HG02763 (cell line): ENCODE results near the gene IFRD2.

Experiments
- ATAC-seq: cut with Tn5 transposase; IDR thresholded peaks from one replicate; pipeline ENCODE4 v1.9.1; 2021; ENCODE audit warnings: mild to moderate bottlenecking, moderate library complexity; ENCODE audit not compliant: unreplicated experiment

IFRD2 gene

DNA sequence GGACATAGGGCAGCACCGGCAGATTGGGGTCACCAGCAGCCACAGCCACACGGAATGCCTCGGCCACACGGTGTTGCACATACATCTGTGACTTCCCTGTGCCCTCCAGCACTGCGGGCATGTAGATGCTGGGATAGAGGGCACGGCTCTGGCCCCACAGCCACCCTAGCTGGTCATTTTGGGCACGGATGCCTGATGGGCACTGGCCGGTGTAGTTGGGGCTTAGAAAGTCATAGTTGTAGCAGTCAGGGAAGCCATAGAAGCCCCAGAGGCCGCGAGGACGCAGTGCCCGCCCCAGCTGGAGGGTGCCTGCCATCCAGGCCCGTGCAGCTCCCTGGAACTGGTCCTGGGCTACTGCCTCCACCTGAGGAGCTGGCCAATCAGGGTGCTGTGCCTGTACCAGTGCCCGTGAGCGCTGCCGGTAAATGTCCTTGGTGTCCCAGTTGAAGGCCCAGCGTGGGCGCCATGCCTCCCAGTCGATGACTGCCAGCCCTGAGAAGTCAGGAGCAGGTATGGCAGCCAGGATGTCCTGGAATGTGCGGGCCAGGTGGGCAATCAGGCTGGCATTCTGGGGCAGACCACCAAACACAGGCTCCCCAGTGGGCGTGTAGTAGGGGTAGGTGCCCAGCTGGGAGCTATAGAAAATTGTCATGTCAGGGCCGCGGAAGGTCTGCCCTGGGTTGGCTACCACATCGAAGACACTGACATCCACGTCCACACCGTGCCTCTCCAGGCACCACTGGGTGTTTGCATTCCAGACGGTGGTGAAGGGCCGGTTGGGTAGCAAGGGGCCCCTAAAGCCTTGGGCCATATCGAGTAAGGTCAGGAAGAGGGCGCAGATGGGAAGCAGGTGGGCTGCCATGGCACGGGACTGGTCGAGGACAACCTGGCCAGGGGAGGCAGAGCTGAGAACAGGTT lies 10.1 kb upstream of the IFRD2 start:
- ATAC-seq = no peak

DNA sequence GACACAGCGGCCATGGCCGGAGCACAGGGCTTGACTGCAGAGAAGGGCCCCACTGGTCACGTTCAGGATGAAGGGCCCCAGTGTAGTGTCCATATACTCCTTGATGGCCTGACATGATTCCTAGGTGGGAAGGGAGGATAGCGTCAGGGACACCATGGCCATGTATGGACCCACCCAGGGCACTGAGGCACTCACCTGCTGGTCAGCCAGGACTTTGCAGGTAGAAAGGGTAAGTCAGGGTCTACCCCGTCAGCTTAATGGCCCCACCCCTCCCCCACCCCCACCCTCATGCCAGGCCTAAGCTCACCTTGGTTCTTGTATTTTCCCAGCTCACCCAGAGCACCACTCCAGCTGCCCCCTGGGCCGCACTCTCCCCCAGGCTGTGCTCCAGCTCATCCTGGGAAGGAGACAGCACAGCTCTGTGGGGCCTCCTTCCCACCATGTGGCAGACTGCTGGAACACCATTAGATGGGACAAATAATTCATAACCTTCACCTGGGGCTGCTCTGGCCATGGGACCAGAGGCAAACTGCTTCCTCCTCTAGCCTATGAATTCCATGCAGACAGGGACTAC lies 8.5 kb upstream of the IFRD2 start:
- ATAC-seq = no peak

DNA sequence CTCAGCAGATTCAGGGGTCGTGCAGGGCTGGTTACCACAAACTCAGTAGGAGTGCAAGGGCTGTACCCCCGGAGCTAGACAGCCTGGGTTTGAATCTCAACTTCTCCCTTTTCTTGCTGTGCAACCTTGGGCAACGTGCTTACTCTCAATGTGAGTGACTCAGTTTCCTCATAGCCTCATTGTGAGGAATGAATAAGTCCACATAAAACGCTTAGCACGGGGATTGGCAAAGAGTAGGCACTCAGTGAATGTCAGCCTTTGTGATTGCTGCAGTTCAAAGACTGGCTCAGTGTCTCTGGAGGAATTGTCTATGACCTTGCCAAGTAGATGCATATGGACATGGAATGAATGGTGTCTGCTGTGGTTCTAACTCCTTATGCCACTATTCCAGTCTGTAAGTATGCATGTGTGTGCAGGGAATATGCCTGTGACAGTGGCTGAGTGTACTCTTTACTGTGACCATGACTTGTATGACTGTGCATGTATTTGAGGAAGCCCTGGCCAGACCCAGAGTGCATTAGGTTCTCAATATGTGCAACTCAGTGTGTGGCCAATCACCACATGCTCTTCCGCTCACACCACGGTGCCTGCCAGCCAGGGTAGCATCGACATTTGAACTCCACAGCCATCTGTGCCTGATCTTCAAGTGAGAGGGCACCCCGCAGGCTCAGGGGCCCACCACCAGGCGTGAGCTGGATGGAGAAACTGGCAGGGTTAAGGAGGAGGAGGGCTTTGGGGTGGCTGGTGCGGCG lies 7.9 kb upstream of the IFRD2 start:
- no peak for ATAC-seq

DNA sequence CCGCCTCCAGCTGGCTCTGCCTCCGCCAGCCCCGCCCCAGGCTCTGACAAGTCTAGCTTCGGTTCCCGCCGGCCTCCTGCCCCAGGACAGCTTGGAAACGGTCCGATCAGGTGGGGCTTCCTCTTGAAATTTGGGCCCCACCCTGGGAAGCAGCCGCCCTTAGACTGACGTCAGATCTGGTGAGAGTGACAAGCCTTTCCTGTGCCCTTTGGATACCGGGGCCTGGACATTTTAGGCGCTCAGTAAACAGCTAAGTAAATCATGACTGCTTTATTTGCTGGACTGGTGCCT lies 7.4 kb upstream of the IFRD2 start:
- ATAC-seq = no peak

DNA sequence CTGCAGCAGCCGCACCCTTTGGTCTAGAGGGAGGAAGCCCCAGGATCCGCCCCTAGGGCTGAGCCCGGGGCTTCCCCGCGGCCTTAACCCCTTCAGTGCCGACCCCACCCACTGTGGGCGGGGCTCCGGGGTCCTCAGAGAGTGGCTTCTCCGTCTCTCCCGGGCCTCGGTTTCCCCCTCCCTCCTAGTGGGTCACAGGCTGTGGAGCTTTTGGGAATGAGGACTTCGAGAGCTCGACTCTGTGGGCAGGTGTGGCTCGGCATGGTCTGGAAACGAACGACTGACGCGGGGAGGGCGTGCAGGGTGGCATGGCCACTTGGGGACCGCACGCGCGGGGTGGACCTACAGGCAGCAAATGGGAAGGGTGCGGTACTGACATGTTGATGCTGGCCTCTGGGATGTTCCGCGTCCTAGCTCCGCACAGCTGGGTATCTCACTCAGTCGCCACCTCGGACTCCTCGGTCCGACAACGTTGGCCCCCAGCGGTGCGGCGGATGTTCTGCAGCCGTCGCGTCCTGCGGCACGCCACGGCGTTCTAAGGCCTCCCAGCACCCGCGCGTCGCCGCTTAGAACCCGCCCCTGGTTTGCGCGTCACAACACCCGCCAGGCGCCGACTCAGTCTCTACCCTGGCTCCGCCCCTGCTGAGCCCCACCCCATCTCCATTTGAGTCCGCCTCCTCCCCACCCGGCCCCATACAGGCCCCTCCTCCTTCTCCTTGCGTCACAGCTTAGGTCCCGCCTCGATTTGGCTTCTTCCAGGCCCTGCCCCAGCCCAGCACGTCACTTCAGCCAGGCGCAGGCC lies 6.8 kb upstream of the IFRD2 start, which contains the start of the genes HYAL3 and NAA80:
Gene HYAL3, minus strand, starts transcription at position 570 of the 802 bp plus-strand sequence. CDS start 3,803 bp downstream, outside the sequence.
Gene NAA80, minus strand, starts transcription at position 570 of the 802 bp plus-strand sequence. CDS start 1,942 bp downstream, outside the sequence.
- peak; percentile 85 for ATAC-seq

GRCh38 chr3:50297896-50298725 lies 5.9 kb upstream of the IFRD2 start:
- ATAC-seq = no peak

- no peak for ATAC-seq
Measured at GRCh38 chr3:50297384-50297775, 5.2 kb upstream of the IFRD2 start.

GRCh38 chr3:50296721-50297383 lies 4.6 kb upstream of the IFRD2 start:
- no peak for ATAC-seq

DNA sequence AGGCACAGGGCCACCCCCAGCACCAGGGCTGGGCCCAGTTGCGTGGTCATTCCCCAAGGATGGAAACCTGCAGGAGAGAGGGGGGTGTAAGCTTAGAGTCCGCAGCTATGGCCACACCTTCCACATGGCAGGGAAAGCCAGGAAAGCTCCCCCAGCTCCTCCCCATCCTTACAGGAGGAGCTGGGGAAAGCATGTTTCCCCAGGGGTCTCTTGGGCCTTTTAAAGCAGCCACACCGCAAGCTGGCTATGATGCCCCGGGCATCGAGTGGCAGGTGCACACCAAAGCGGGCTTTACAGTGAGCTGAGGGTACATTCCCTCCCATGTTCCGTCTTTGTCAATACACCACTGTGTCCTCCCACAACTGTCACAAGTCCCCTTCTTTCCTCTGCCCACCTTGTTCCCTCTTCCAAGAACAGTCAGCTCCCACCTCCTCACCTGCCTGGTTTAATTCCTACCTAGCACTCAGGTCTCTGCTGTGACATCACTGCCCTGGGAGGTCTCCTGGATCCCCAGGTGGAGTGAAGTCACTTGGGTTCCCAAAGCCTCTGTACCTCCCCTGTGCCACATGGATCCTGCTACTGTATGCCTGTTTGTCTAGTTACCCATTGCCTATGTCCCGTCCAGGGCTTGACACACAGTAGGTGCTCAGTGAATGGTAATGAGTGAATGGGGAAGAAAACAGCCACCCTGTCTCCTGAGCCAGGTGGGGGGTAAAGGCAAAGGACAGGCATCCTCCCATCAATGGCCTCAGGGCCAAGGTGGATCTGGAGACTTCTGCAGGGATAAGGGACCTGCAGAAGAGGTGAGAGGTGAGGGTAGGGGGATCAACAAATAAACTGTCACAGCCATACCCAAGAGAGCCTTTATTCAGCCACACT lies 3.6 kb upstream of the IFRD2 start:
- ATAC-seq = no peak

DNA sequence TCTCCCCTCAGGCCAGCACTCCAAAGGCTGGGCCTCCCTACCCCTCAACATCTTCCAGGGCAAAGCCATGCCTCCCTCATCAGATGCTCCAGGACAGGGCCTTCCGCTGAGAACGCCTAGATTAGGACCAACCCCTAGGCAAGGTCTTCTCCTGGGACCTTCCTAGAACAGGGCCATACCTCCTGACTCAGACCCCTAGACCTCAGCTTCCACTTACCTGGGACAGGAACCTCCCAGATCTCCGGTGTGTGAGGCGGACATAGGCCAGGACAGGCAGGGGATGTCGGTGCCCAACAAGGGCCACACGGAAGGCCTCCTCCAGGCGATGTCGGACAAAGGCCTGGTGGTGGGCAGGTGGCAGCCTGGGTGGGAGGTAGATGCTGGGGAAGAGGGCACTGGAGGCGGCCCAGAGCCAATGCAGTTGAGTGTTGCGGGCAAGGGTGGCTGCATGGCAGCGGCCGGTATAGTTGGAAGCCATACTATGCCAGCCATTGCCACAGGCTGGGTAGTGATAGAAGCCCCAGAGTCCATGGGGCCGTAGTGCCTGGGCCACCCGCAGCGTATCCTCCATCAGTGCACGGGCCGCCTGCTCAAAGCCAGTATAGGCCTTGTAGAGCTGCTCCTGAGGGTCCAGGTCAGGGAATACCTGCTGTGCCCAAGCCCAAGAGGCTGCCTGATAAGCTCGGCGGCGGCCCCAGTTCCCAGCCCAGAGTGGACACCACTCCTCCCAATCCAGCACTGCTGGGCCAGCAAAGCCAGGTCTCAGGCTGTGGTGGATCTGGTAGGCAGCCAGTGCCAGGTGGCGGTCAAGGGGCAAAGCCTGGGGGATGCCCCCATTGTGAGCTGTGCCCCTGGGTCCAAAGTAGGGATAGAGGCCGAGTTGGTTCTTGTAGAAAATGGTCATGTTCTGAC lies 2.5 kb upstream of the IFRD2 start:
- no peak for ATAC-seq

DNA sequence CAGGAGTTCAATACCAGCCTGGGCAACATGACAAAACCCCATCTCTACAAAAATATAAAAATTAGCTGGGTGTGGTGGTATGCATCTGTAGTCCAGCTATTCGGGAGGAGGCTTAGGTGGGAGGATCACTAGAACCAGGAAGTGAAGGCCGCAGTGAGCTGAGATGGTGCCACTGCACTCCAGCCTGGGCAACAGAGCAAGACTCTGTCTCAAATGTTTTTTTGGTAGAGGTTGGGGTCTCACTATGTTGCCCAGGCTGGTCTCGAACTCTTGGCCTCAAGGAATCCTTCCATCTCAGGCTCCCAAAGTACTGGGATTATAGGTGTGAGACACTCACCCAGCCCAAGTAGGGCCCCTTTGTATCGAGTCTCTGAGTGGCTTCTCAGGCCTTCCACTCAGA lies 1.9 kb upstream of the IFRD2 start:
- no peak for ATAC-seq

DNA sequence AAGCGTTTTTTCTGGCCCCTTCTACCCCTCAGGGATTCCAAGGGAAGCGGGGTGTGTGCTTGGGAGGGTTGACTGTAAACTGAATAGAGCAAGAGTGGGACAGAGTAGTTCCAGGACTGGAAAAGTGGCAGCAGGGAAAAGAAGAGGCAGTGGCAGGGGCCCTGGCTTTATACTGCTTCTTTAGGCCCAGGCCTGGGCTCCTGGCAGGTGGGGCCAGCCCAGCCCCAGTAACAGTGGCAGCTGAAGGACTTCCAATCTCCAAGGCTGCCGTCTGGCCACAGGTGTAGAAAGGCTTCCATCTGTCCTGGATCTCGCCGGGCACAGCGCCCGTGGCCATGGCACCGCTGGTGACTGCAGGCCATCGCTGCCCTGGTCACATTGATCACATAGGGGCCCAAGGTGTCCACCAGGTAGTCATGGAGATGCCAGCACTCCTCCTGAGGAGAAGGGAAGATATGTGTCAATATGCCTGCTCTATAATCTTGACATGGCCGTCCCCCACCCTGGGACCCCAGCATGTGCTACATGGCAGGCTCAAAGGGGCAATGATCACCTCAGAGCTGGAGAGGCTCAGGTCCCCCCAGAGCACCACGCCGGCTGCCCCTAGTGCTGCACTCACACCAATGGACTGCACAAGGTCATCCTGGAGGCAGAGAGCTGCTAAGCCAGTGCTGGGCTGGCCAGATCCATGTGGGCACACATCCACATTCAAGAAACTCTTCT lies 1.0 kb upstream of the IFRD2 start:
- ATAC-seq = no peak

DNA sequence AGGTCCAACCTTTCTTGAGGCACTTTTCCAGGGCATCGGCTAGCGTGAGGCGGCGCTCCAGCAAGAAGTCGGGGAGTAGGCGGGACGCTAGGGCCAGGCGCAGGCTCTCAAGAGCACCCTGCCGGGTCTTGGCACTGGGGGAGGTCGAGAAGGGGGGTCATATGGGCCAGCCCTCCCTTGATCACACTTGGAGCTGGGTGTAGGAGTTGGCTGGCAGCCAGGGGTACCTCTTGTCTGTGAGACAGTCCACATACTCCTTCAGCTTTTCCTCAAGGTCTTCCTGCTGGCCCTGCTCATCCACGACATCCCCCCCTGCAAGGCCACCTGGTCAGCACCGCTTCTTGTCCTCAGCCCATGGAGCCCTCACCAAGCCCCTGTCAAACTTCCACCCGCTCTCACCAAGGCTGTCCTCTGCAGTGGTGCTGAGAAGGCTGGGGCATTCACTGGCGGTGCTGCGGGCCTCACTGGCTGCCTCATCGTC lies 2.0 kb downstream of the IFRD2 start:
- ATAC-seq = no peak

DNA sequence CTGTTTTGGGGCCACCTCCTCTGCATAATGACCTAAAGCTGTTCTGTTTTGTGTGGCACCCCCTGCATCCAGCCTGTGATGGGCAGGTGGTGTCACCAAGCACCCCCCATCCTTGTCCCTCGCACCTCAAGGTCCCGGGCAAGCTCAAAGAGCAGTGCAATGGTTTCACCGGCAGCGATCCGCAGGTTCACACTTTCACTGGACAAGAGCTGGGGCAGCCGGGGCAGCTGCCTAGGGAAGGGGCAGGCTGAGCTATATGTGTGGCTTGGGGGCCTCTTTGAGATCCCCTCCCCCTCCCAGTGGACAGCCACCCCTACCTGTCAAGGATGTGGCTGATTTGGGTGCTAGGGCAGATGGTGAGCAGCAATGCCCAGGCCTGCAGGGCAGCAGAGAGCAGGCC lies 3.1 kb downstream of the IFRD2 start:
- ATAC-seq = no peak

- ATAC-seq = no peak
Measured at GRCh38 chr3:50288387-50289007, 3.7 kb downstream of the IFRD2 start.

GRCh38 chr3:50287262-50287661 lies 5.0 kb downstream of the IFRD2 start:
- ATAC-seq = no peak
